Endothelial cell (in vitro differentiated cells): Measurements from ENCODE around the gene HMX2. TPM values are rescaled to one million over a fixed set of nuclear protein-coding genes. Genes with fewer than 3 reads are reported as not detected.
A peak's percentile ranks its signal among the peaks of the same experiment; 100 is the strongest.

Experiments
- DNase-seq: peaks from one replicate; pipeline ENCODE4 v3.0.0; 2021; ENCODE audit warnings: low spot score
- H3K27ac Mint-ChIP-seq: one replicate; pipeline ENCODE4 v1.8.0; 2021; ENCODE audit warnings: mixed read lengths, inconsistent platforms; ENCODE audit not compliant: unreplicated experiment
- H3K27me3 Mint-ChIP-seq: one replicate; pipeline ENCODE4 v1.8.0; 2021; ENCODE audit warnings: mild to moderate bottlenecking, moderate library complexity, mixed read lengths, inconsistent platforms; ENCODE audit not compliant: unreplicated experiment
- H3K36me3 Mint-ChIP-seq: one replicate; pipeline ENCODE4 v1.8.0; 2021; ENCODE audit warnings: mild to moderate bottlenecking, low read depth, mixed read lengths, inconsistent platforms; ENCODE audit not compliant: unreplicated experiment
- H3K4me1 Mint-ChIP-seq: one replicate; pipeline ENCODE4 v1.8.0; 2021; ENCODE audit warnings: mild to moderate bottlenecking, mixed read lengths, inconsistent platforms; ENCODE audit not compliant: unreplicated experiment
- H3K4me3 Mint-ChIP-seq: one replicate; pipeline ENCODE4 v1.8.0; 2021; ENCODE audit warnings: mild to moderate bottlenecking, mixed read lengths, inconsistent platforms; ENCODE audit not compliant: unreplicated experiment
- H3K9me3 Mint-ChIP-seq: one replicate; pipeline ENCODE4 v1.8.0; 2021; ENCODE audit warnings: mixed read lengths, inconsistent platforms; ENCODE audit not compliant: unreplicated experiment
- CTCF ChIP-seq: fragments of 200-600 bp; sonication (generic); IDR thresholded peaks from one replicate; pipeline ENCODE4 v1.5.0; 2021; ENCODE audit warnings: antibody characterized with exemption; ENCODE audit not compliant: unreplicated experiment
- total RNA-seq: library from RNA; stranded (reverse); fragmentation: NEBNext Ultra II Directional; extraction: Animal tissue kit (Norgen Biotek cat#: 25700); gene quantifications from one replicate; pipeline ENCODE4 v1.2.1, GENCODE V29; 2021; ENCODE audit not compliant: unreplicated experiment

Gene HMX2
- total RNA-seq, 1 donor from 2014 or later = not detected

- Mint-ChIP-seq H3K4me3 (peak overlapping the region; percentile 64), H3K9me3 (no peaks in the 10 kb centered on the region), H3K27ac (no peak overlapping the region), H3K27me3 (peaks cover 15% of the 10 kb centered on the region), H3K36me3 (no peaks in the 10 kb centered on the region), H3K4me1 (peaks cover 19% of the 10 kb centered on the region)
- peak; percentile 94 for DNase-seq
- TF ChIP-seq CTCF = peak; percentile 93
These were observed 15.1 kb upstream of the HMX2 start for GRCh38 chr10:123132576-123133477.

- Mint-ChIP-seq H3K4me3 (no peak overlapping the region), H3K4me1 (peaks cover 19% of the 10 kb centered on the region), H3K27me3 (peaks cover 15% of the 10 kb centered on the region), H3K36me3 (no peaks in the 10 kb centered on the region), H3K9me3 (no peaks in the 10 kb centered on the region), H3K27ac (no peak overlapping the region)
- TF ChIP-seq CTCF = no peak
- no peak for DNase-seq
These were observed 14.2 kb upstream of the HMX2 start for GRCh38 chr10:123133541-123134342.

GRCh38 chr10:123134343-123134914 lies 13.5 kb upstream of the HMX2 start:
- H3K27ac Mint-ChIP-seq = no peak overlapping the region
- H3K4me1 Mint-ChIP-seq = peaks cover 23% of the 10 kb centered on the region
- H3K27me3 Mint-ChIP-seq = peaks cover 20% of the 10 kb centered on the region
- H3K9me3 Mint-ChIP-seq = no peaks in the 10 kb centered on the region
- no peak overlapping the region for H3K4me3 Mint-ChIP-seq
- DNase-seq = no peak
- no peak for TF ChIP-seq CTCF
- H3K36me3 Mint-ChIP-seq = no peaks in the 10 kb centered on the region

- H3K27me3 Mint-ChIP-seq = peaks cover 22% of the 10 kb centered on the region
- no peaks in the 10 kb centered on the region for H3K36me3 Mint-ChIP-seq
- no peak for DNase-seq
- peaks cover 27% of the 10 kb centered on the region for H3K4me1 Mint-ChIP-seq
- no peaks in the 10 kb centered on the region for H3K9me3 Mint-ChIP-seq
- H3K27ac Mint-ChIP-seq = no peak overlapping the region
- no peak for TF ChIP-seq CTCF
- no peak overlapping the region for H3K4me3 Mint-ChIP-seq
These were observed 13.0 kb upstream of the HMX2 start for GRCh38 chr10:123134915-123135414.
